H1 (cell line): ENCODE data around the gene SERHL2. TPM values are rescaled to one million over a fixed set of nuclear protein-coding genes. Genes with fewer than 3 reads are reported as not detected.
"Not testable (repeated sequence)": the region's sequence is repeated elsewhere in the genome, so short reads cannot be mapped to it uniquely, and the experiment has no call there.

ENCODE experiments used
- CTCF ChIA-PET: fragments of 300-600 bp; sonication (Branson Sonifier 250); formaldehyde crosslinking; loops from one replicate; lab custom pipeline; 2021; ENCODE audit not compliant: partially characterized antibody; lab: Charles Lee
- POLR2A ChIA-PET: fragments of 300-600 bp; sonication (Branson Sonifier 250); formaldehyde crosslinking; loops from one replicate; lab custom pipeline; 2021; ENCODE audit warnings: inconsistent platforms; ENCODE audit not compliant: partially characterized antibody; lab: Charles Lee
- DNase-seq, 2 experiments: peaks; one replicate each; pipeline versions ENCODE4 v3.0.0 to v3.0.0-alpha.2; 2010 to 2022; ENCODE audit warnings: low spot score in 2 of 2, low read depth in 1 of 2, mixed read lengths in 1 of 2
- FAIRE-seq: peaks from 2 replicates; lab custom pipeline; 2011; peaks lifted over from hg19 to GRCh38; lab: Jason Lieb, UNC
- H2AFZ ChIP-seq: 2 replicates; pipeline ENCODE4 v1.8.1; 2012; ENCODE audit warnings: low read length, inconsistent platforms
- H2AK5ac ChIP-seq: 2 replicates; pipeline ENCODE4 v1.6.1; 2013; ENCODE audit warnings: low read depth, low read length
- H2BK120ac ChIP-seq: replicated peaks from 2 replicates; pipeline ENCODE3; 2013; ENCODE audit warnings: low read depth, low read length, inconsistent platforms
- H2BK12ac ChIP-seq: 2 replicates; pipeline ENCODE4 v1.6.1; 2013; ENCODE audit warnings: low read depth, low read length
- H2BK15ac ChIP-seq: 2 replicates; pipeline ENCODE4 v1.6.1; 2013; ENCODE audit warnings: low read length
- H2BK20ac ChIP-seq: 2 replicates; pipeline ENCODE4 v1.6.1; 2013; ENCODE audit warnings: low read length
- H2BK5ac ChIP-seq: 2 replicates; pipeline ENCODE4 v1.6.1; 2013; ENCODE audit warnings: low read depth, low read length
- H3K14ac ChIP-seq: 2 replicates; pipeline ENCODE4 v1.6.1; 2013; ENCODE audit warnings: inconsistent platforms; ENCODE audit not compliant: insufficient read length
- H3K18ac ChIP-seq: 2 replicates; pipeline ENCODE4 v1.6.1; 2013; ENCODE audit warnings: low read length; ENCODE audit errors: extremely low read depth
- H3K23ac ChIP-seq: 2 replicates; pipeline ENCODE4 v1.6.1; 2013; ENCODE audit warnings: inconsistent platforms; ENCODE audit not compliant: insufficient read length
- H3K23me2 ChIP-seq: 2 replicates; pipeline ENCODE4 v1.6.1; 2013; ENCODE audit warnings: low read depth, low read length
- H3K27ac ChIP-seq: 2 replicates; pipeline ENCODE4 v1.6.1; 2011; ENCODE audit warnings: low read depth, low read length, inconsistent platforms
- H3K27me3 ChIP-seq, 4 experiments: replicated peaks in 1 of 4; 1 replicate in 1 of 4; 2 replicates in 3 of 4; pipeline versions ENCODE4 v1.6.1 to v1.8.1; 2011 to 2013; ENCODE audit warnings: low read length in 3 of 4, mild to moderate bottlenecking in 3 of 4, inconsistent platforms in 2 of 4, mixed read lengths in 2 of 4, moderate library complexity in 1 of 4; ENCODE audit not compliant: control insufficient read depth in 3 of 4, insufficient read depth in 3 of 4; ENCODE audit errors: extremely low read depth in 1 of 4
- H3K36me3 ChIP-seq, 4 experiments: 2 replicates each; pipeline versions ENCODE4 v1.6.1 to v1.8.1; 2011 to 2013; ENCODE audit warnings: mild to moderate bottlenecking in 4 of 4, low read length in 3 of 4, moderate library complexity in 2 of 4, control low read depth in 1 of 4, inconsistent platforms in 1 of 4; ENCODE audit not compliant: insufficient read depth in 4 of 4, control insufficient read depth in 2 of 4
- H3K4ac ChIP-seq: replicated peaks from 2 replicates; pipeline ENCODE3; 2013; ENCODE audit warnings: low read length, low read depth, mixed read lengths, inconsistent platforms; ENCODE audit not compliant: insufficient read length
- H3K4me1 ChIP-seq, 4 experiments: replicated peaks in 1 of 4; 1 replicate in 1 of 4; 2 replicates in 3 of 4; pipeline versions ENCODE4 v1.6.1 to v1.8.1; 2011 to 2013; ENCODE audit warnings: low read length in 3 of 4, inconsistent platforms in 2 of 4, mixed read lengths in 1 of 4; ENCODE audit not compliant: insufficient read depth in 4 of 4, control insufficient read depth in 3 of 4
- H3K4me2 ChIP-seq, 2 experiments: 2 replicates each; pipeline versions ENCODE4 v1.6.1 to v1.8.1; 2011 to 2013; ENCODE audit warnings: low read depth in 2 of 2, low read length in 2 of 2, control low read depth in 1 of 2, inconsistent platforms in 1 of 2, mild to moderate bottlenecking in 1 of 2; ENCODE audit not compliant: insufficient read depth in 1 of 2
- H3K4me3 ChIP-seq, 4 experiments: fragments of 200-600, 300-600 bp in 1 of 4; sonication (generic), shearing (Covaris generic), sonication (Bioruptor Twin) in 1 of 4; 2 replicates each; pipeline versions ENCODE4 v1.5.1 to v1.8.1; 2011 to 2016; ENCODE audit warnings: low read length in 4 of 4, low read depth in 3 of 4, control low read depth in 2 of 4, inconsistent platforms in 2 of 4, mild to moderate bottlenecking in 2 of 4, mixed read lengths in 1 of 4, moderate library complexity in 1 of 4; ENCODE audit not compliant: insufficient read depth in 2 of 4; ENCODE audit errors: extremely low read depth in 1 of 4
- H3K56ac ChIP-seq: replicated peaks from 2 replicates; pipeline ENCODE3; 2013; ENCODE audit warnings: low read depth, mild to moderate bottlenecking, mixed read lengths, low read length, inconsistent platforms; ENCODE audit not compliant: insufficient read length
- H3K79me1 ChIP-seq: 2 replicates; pipeline ENCODE4 v1.6.1; 2013; ENCODE audit warnings: low read depth, low read length, control low read depth
- H3K79me2 ChIP-seq, 2 experiments: 2 replicates each; pipeline versions ENCODE4 v1.6.1 to v1.8.1; 2012 to 2013; ENCODE audit warnings: low read length in 2 of 2, mild to moderate bottlenecking in 2 of 2, inconsistent platforms in 1 of 2; ENCODE audit not compliant: insufficient read depth in 2 of 2, control insufficient read depth in 1 of 2
- H3K9ac ChIP-seq, 4 experiments: replicated peaks in 1 of 4; 1 replicate in 1 of 4; 2 replicates in 3 of 4; pipeline versions ENCODE4 v1.6.1 to v1.8.1; 2011 to 2013; ENCODE audit warnings: low read depth in 3 of 4, low read length in 3 of 4, control low read depth in 2 of 4, mild to moderate bottlenecking in 2 of 4, moderate library complexity in 2 of 4, inconsistent platforms in 1 of 4; ENCODE audit errors: extremely low read depth in 1 of 4
- H3K9me3 ChIP-seq, 2 experiments: 2 replicates each; pipeline versions ENCODE4 v1.6.1 to v1.8.1; 2012 to 2013; ENCODE audit warnings: mild to moderate bottlenecking in 2 of 2, moderate library complexity in 2 of 2, control low read depth in 1 of 2, inconsistent platforms in 1 of 2, low read depth in 1 of 2, low read length in 1 of 2, mixed read lengths in 1 of 2; ENCODE audit not compliant: insufficient read depth in 2 of 2
- H4K20me1 ChIP-seq, 2 experiments: replicated peaks in 1 of 2; 2 replicates each; pipeline versions ENCODE3 to v1.8.1; 2011 to 2013; ENCODE audit warnings: inconsistent platforms in 2 of 2, low read length in 2 of 2, mild to moderate bottlenecking in 1 of 2; ENCODE audit not compliant: insufficient read depth in 2 of 2, control insufficient read depth in 1 of 2
- H4K5ac ChIP-seq: 2 replicates; pipeline ENCODE4 v1.6.1; 2013; ENCODE audit warnings: low read length, low read depth, mixed read lengths, inconsistent platforms; ENCODE audit not compliant: insufficient read length
- H4K8ac ChIP-seq: 2 replicates; pipeline ENCODE4 v1.8.0; 2013; ENCODE audit warnings: mild to moderate bottlenecking, moderate library complexity, low read length, inconsistent platforms; ENCODE audit not compliant: insufficient read depth; ENCODE audit errors: extremely low read depth
- H4K91ac ChIP-seq: replicated peaks from 2 replicates; pipeline ENCODE3; 2013; ENCODE audit warnings: low read length, mixed read lengths, inconsistent platforms; ENCODE audit not compliant: insufficient read length
- WGBS, 2 experiments: shearing (Covaris generic) in 1 of 2; methylation state at CpG; one replicate each; pipeline versions ENCODE4 v1.1.6 to v1.1.7; 2013 to 2015; ENCODE audit warnings: low lambda C conversion rate in 2 of 2, mixed read lengths in 2 of 2, inconsistent platforms in 1 of 2, low coverage in 1 of 2, missing lambda C conversion rate in 1 of 2; ENCODE audit not compliant: insufficient replicate concordance in 2 of 2, insufficient coverage in 1 of 2, insufficient read length in 1 of 2; ENCODE audit errors: extremely low coverage in 1 of 2, missing lambda C conversion rate in 1 of 2; 5-methylcytosine and 5-hydroxymethylcytosine counted together
- polyA plus RNA-seq, 7 experiments: library from polyadenylated mRNA; depleted of rRNA in 3 of 7; stranded (reverse) in 5 of 7; unstranded in 2 of 7; fragments of >200 nt in 5 of 7; fragments of 200-250 nt in 2 of 7; gene quantifications; 1 replicate in 5 of 7; 2 replicates in 1 of 7; 4 replicates in 1 of 7; pipeline versions ENCODE4 v1.2.1 to v1.2.3, GENCODE V29; 2011 to 2013; ENCODE audit warnings: missing spikeins in 2 of 7, mixed read lengths in 2 of 7
- total RNA-seq: library from RNA; stranded (reverse); fragmentation: NEBNext Ultra II Directional; extraction: Animal tissue kit (Norgen Biotek cat#: 25700); gene quantifications from 2 replicates; pipeline ENCODE4 v1.2.1, GENCODE V29; 2021

Gene SERHL2
- total and polyA plus RNA-seq, 2 of the 8 experiments (the other 6 are each of a cell fraction or from before 2014, with no cell fraction given), result 0.91 TPM; not detected in 1

DNA sequence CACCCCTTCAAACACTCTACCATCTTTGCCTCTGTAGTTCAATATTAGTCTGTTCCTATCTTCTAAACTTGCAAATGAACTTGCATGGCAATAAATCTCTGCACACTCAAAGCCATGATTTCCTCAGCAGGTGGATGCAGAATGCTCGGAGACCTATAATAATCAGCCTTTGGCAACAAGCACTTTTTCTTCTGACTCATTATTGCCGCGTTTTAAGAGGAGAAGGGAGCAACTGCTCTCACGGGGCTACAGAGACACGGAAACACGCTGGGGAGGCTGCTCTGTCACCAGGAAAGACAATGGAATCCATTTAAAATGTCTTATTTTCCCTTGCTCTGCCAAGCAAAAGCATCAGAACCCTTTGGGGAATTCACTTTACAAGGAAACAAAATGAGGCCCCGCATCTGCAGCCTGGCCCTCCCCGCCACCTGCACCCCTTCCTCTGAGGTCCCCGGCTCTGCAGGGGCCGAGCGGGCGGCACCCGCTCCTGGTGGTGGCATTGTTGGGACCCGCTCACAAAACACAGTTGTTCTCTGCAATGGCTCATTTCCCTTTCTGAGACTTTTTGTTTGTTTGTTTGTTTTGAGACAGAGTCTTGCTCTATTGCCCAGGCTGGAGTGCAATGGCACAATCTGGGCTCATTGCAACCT is 18.5 kb upstream of the SERHL2 start:
- H4K5ac ChIP-seq, H3K56ac ChIP-seq, H3K79me2 ChIP-seq, DNase-seq, H2AFZ ChIP-seq, H3K9ac ChIP-seq, H2BK12ac ChIP-seq, H2BK15ac ChIP-seq, H2AK5ac ChIP-seq, H2BK5ac ChIP-seq, H3K4me2 ChIP-seq, H2BK120ac ChIP-seq, H3K79me1 ChIP-seq, H3K4me1 ChIP-seq, H4K20me1 ChIP-seq, FAIRE-seq, H3K4ac ChIP-seq, H3K14ac ChIP-seq, H3K9me3 ChIP-seq, H4K91ac ChIP-seq, H3K23me2 ChIP-seq, H3K18ac ChIP-seq, H2BK20ac ChIP-seq, H3K27ac ChIP-seq, H3K23ac ChIP-seq, H3K27me3 ChIP-seq, H3K36me3 ChIP-seq, H3K4me3 ChIP-seq, H4K8ac ChIP-seq, POLR2A ChIA-PET: not testable (repeated sequence)
- WGBS, 2 experiments, result 80% methylated on average over 1 of the region's 14 CpGs; no CpG with 5 or more reads in 1 of the 2 experiments
- CTCF ChIA-PET, result interaction anchor here (1.6 to 5.1 kb wide), 2 partner anchors 15 to 26 kb away, joined by 8 to 31 read pairs; no protein-coding TSS in a partner anchor
